ENCODE results near the gene SMPD3.

The SMPD3 gene

GRCh38 chr16:68421076-68421475 lies 27.2 kb downstream of the SMPD3 start:
- Histone ChIP-seq H3K9ac (no peak overlapping the region), H3K9me3 (replicated peaks in 1 of 11) (no peaks in the 10 kb centered on the region), H3K4me3 (no peak overlapping the region), H3K4me2 (no peak overlapping the region), H3K4me1 (peaks cover 20 to 39% (median 29%) of the 10 kb centered on the region in 10 experiments), H3K27ac (no peak overlapping the region), H3K27me3 (no peaks in the 10 kb centered on the region), H3K36me3 (no peaks in the 10 kb centered on the region), H4K20me1 (peaks cover 0 to 6% (median 0%) of the 10 kb centered on the region in 11 experiments; a peak in 1 of 22 replicates)
- TF ChIP-seq Cebpa-rat (IDR thresholded peaks at IDR 0.05), result no peak

DNA sequence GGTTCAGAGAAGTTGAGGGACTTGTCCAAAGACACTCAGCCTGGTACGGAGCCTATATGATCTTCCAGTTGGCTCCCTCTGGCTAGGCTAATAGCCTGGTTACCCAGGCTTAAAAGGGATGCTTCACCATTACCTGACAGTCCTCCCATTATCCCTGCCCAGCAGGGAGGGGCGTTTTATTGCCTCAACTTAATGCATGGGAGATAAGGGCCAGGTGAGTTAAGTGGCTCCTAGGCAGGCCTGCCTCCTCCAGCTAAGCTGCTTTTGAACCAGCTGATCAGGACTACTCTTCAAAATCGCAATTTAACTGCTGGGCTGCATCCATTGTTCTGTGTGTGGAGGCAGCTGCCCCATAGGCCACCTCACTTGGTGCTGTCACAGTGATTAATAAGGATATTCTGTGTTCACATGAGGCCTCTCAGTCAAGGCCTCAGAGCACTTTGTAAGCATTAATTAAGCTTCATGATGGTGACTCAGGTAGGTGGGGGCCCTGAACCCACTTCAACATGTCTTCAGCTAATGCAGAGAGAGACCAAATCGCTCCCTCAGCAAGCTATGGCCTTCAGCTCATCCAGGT lies 27.9 kb downstream of the SMPD3 start:
- Histone ChIP-seq H3K27me3 (no peaks in the 10 kb centered on the region), H3K4me2 (no peak overlapping the region), H3K9me3 (replicated peaks in 1 of 11) (no peaks in the 10 kb centered on the region), H3K4me3 (no peak overlapping the region), H4K20me1 (peaks cover 0 to 6% (median 0%) of the 10 kb centered on the region in 11 experiments; a peak in 1 of 22 replicates), H3K36me3 (no peaks in the 10 kb centered on the region), H3K27ac (no peak overlapping the region), H3K9ac (no peak overlapping the region), H3K4me1 (peaks cover 20 to 45% (median 33%) of the 10 kb centered on the region in 10 experiments)
- TF ChIP-seq Cebpa-rat (IDR thresholded peaks at IDR 0.05), result no peak

DNA sequence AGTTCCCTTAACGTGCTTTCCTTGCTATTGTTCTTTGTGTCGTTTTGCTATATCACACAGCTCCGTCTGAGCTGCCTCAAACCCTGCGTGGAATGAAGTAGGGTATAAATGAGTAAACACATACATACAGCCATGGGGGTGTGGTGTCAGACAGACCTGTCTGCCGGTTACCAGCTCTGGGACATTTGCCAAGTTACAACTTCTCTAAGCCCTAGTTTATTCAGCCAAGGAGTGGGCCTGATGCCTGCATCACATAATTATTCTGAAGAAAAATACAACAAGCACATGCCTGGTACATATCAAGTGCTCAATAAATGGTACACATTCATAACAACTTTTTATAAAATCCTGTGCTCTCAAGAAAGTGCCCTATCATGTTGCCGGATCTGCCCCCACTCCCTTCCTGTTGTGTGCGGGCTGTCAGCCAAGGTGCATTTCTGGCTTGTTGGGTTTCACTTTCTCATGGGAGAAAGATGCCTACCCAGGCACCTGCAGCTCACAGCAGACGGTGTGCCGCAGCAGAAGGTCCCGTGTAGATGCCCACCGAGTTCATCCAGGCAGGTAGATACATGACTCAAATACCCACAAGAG lies 30.5 kb downstream of the SMPD3 start:
- Histone ChIP-seq H3K9me3 (replicated peaks in 1 of 11) (no peaks in the 10 kb centered on the region), H3K27me3 (no peaks in the 10 kb centered on the region), H3K4me3 (no peak overlapping the region; a peak in 1 of 20 replicates), H3K4me2 (peak overlapping the region; percentile 54 to 91 (median 84)), H4K20me1 (peaks cover 0 to 10% (median 0%) of the 10 kb centered on the region in 11 experiments; a peak in 2 of 22 replicates), H3K9ac (peak overlapping the region in 3 of 11 experiments; percentile 27 to 56 (median 30); a peak in 3 of 22 replicates), H3K4me1 (peaks cover 20 to 45% (median 33%) of the 10 kb centered on the region in 10 experiments), H3K36me3 (no peaks in the 10 kb centered on the region), H3K27ac (peak overlapping the region in 8 of 11 experiments; percentile 9 to 69 (median 49); a peak in 14 of 22 replicates)
- no peak for TF ChIP-seq Cebpa-rat (IDR thresholded peaks at IDR 0.05)

GRCh38 chr16:68416057-68417046 lies 32.0 kb downstream of the SMPD3 start:
- H3K27ac ChIP-seq, result peak overlapping the region in 2 of 11 experiments; percentile 69; a peak in 2 of 22 replicates
- H4K20me1 ChIP-seq, result peaks cover 0 to 10% (median 0%) of the 10 kb centered on the region in 11 experiments; a peak in 2 of 22 replicates
- peaks cover 20 to 38% (median 33%) of the 10 kb centered on the region in 10 experiments for H3K4me1 ChIP-seq
- peak overlapping the region; percentile 36 to 91 (median 84); a peak in 21 of 22 replicates for H3K4me2 ChIP-seq
- H3K27me3 ChIP-seq, result no peaks in the 10 kb centered on the region
- no peaks in the 10 kb centered on the region for H3K9me3 ChIP-seq (replicated peaks in 1 of 11)
- no peaks in the 10 kb centered on the region for H3K36me3 ChIP-seq
- H3K9ac ChIP-seq, result peak overlapping the region in 5 of 11 experiments; percentile 23 to 56 (median 30); a peak in 5 of 22 replicates
- no peak for TF ChIP-seq Cebpa-rat (IDR thresholded peaks at IDR 0.05)
- no peak overlapping the region for H3K4me3 ChIP-seq

DNA sequence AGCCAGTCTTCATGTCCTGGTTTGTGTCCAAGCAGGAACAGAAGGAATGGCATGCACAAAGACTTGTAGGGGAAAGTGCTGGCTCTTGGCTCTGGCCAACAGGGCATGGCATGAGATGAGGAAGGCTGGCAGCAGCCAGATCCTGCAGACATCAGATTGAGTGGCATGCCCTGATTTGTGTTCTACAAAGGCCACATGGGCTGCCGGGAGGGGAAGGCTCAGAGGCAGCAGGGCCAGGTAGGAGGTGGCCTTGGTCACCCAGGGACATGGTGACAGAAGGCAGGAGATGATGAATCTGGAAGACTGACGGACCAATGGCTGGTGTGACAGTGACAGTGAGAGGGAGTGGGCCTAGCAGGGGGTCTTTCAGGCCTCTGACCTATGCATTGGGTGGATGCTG lies 33.7 kb downstream of the SMPD3 start:
- H4K20me1 ChIP-seq, result peaks cover 0 to 10% (median 0%) of the 10 kb centered on the region in 11 experiments; a peak in 2 of 22 replicates
- no peaks in the 10 kb centered on the region for H3K36me3 ChIP-seq
- no peak overlapping the region for H3K9ac ChIP-seq
- H3K27me3 ChIP-seq, result peaks cover 0 to 4% (median 0%) of the 10 kb centered on the region in 11 experiments; a peak in 1 of 22 replicates
- peaks cover 20 to 56% (median 47%) of the 10 kb centered on the region in 10 experiments for H3K4me1 ChIP-seq
- H3K4me2 ChIP-seq, result no peak overlapping the region
- H3K4me3 ChIP-seq, result no peak overlapping the region
- TF ChIP-seq Cebpa-rat (IDR thresholded peaks at IDR 0.05), result no peak
- H3K9me3 ChIP-seq (replicated peaks in 1 of 11), result no peaks in the 10 kb centered on the region
- no peak overlapping the region for H3K27ac ChIP-seq

DNA sequence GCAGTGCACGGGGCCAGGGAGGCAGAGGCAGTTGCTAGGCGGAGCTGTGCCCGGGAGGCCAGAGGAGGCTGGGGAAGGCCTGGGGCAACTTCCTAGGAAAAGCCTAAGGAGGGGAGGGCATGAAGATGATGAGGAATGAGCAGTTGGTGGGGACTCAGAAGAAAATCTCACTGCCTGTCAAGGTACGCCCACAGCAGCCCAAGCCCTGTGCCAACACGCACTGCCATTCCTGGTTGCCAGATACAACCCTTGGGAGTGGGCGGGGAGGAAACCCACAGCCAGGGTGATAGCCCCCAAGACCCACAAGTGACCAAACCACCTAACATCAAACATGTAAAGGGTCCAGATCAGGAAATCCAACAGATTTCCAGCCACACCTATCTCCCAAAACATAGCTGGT lies 36.2 kb downstream of the SMPD3 start:
- no peak overlapping the region for H3K4me2 ChIP-seq
- no peaks in the 10 kb centered on the region for H3K36me3 ChIP-seq
- peaks cover 0 to 4% (median 0%) of the 10 kb centered on the region in 11 experiments; a peak in 1 of 22 replicates for H3K27me3 ChIP-seq
- no peak for TF ChIP-seq Cebpa-rat (IDR thresholded peaks at IDR 0.05)
- H4K20me1 ChIP-seq, result peaks cover 0 to 8% (median 0%) of the 10 kb centered on the region in 11 experiments; a peak in 2 of 22 replicates
- no peak overlapping the region for H3K27ac ChIP-seq
- H3K9me3 ChIP-seq (replicated peaks in 1 of 11), result no peaks in the 10 kb centered on the region
- H3K4me1 ChIP-seq, result peaks cover 8 to 49% (median 40%) of the 10 kb centered on the region in 10 experiments
- H3K4me3 ChIP-seq, result no peak overlapping the region
- no peak overlapping the region for H3K9ac ChIP-seq

- Histone ChIP-seq H3K27me3 (peaks cover 0 to 4% (median 0%) of the 10 kb centered on the region in 11 experiments; a peak in 1 of 22 replicates), H3K4me3 (no peak overlapping the region), H3K4me2 (peak overlapping the region in 8 of 11 experiments; percentile 46 to 88 (median 81); a peak in 10 of 22 replicates), H4K20me1 (peaks cover 0 to 4% (median 0%) of the 10 kb centered on the region in 11 experiments; a peak in 1 of 22 replicates), H3K36me3 (no peaks in the 10 kb centered on the region), H3K27ac (no peak overlapping the region), H3K4me1 (peaks cover 0 to 49% (median 38%) of the 10 kb centered on the region in 10 experiments; a peak in 17 of 20 replicates), H3K9ac (no peak overlapping the region), H3K9me3 (replicated peaks in 1 of 11) (no peaks in the 10 kb centered on the region)
- no peak for TF ChIP-seq Cebpa-rat (IDR thresholded peaks at IDR 0.05)
Observed at GRCh38 chr16:68411086-68411485, 37.2 kb downstream of the SMPD3 start.

- no peak overlapping the region for H3K4me3 ChIP-seq
Observed at GRCh38 chr16:68408967-68409366, 39.3 kb downstream of the SMPD3 start.

More at GRCh38 chr16:68408967-68409366, 39.3 kb downstream of the SMPD3 start:
- Histone ChIP-seq H3K36me3 (no peaks in the 10 kb centered on the region), H4K20me1 (peaks cover 0 to 4% (median 0%) of the 10 kb centered on the region in 11 experiments; a peak in 1 of 22 replicates), H3K9ac (no peak overlapping the region), H3K27me3 (peaks cover 0 to 4% (median 0%) of the 10 kb centered on the region in 11 experiments; a peak in 1 of 22 replicates), H3K4me1 (peaks cover 0 to 43% (median 34%) of the 10 kb centered on the region in 10 experiments; a peak in 16 of 20 replicates), H3K9me3 (replicated peaks in 1 of 11) (no peaks in the 10 kb centered on the region), H3K4me2 (peak overlapping the region in 8 of 11 experiments; percentile 46 to 88 (median 81); a peak in 14 of 22 replicates), H3K27ac (no peak overlapping the region)
- TF ChIP-seq Cebpa-rat (IDR thresholded peaks at IDR 0.05), result no peak
